GM12872 (cell line): ENCODE measurements around the gene FHIP1A.

ENCODE experiments used
- TF ChIP-seq, protein P1 (sequence below): IDR thresholded peaks from 3 replicates; pipeline ENCODE4 v1.5.1; 2011; ENCODE audit warnings: low read depth, mild to moderate bottlenecking, low read length, moderate library complexity; ENCODE audit not compliant: insufficient read depth

FHIP1A gene

DNA sequence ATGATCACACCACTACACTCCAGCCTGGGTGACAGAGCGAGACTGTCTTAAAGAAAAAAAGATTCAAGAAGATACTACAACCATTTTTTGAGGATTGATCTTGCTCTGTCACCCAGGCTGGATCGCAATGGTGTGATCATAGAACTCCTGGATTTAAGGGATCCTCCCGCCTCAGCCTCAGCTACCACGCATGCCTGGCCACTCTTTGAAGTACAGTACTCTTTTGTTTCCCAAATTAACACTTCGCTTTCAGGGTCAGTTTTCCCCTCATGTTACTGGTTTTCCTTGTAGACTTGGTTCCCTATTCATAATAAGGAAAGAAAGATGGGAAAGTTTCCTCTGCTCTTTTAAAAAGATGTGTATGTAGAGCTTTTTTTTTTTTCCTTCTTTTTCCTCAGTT lies 34.3 kb downstream of the FHIP1A start:
- TF ChIP-seq, protein P1, sequence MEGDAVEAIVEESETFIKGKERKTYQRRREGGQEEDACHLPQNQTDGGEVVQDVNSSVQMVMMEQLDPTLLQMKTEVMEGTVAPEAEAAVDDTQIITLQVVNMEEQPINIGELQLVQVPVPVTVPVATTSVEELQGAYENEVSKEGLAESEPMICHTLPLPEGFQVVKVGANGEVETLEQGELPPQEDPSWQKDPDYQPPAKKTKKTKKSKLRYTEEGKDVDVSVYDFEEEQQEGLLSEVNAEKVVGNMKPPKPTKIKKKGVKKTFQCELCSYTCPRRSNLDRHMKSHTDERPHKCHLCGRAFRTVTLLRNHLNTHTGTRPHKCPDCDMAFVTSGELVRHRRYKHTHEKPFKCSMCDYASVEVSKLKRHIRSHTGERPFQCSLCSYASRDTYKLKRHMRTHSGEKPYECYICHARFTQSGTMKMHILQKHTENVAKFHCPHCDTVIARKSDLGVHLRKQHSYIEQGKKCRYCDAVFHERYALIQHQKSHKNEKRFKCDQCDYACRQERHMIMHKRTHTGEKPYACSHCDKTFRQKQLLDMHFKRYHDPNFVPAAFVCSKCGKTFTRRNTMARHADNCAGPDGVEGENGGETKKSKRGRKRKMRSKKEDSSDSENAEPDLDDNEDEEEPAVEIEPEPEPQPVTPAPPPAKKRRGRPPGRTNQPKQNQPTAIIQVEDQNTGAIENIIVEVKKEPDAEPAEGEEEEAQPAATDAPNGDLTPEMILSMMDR = no peak

DNA sequence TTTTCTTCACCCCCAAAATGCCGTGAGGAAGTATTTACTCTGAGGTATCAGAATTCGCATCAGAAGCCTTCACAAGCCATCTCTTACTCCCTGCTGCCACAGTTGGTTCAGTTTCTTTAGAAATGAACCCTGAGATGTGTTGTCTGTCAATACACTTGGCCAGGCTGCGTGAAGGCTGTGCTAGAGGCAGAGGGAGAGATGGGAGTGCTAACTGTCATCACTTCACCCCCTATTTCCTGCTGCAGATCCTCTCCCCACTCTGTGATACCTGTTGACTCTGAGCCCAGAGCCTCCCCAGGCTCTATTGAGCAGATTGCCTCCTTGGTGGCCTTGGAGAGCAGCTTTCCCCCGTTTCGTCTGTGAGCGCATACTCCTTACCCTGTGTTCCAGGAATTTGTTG lies 34.8 kb downstream of the FHIP1A start:
- TF ChIP-seq, protein P1 = no peak

DNA sequence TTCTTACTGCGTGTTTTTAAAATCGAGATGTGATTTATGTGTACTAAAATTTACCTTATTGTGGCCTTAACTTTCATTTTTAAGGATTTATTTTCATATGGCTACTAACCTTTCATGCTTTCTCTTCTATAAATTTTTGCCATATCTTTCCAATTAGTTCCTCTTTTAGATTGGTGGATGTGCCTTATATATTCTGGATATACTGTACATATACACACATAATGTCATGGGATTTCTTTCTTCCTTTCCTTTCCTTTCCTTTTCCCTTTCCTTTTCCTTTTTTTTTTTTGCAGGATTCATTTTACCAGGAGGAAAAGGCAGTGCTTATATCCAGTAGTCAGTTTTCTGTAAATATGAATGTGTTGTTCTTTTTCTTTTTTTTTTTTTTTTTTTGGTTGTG lies 37.2 kb downstream of the FHIP1A start:
- TF ChIP-seq, protein P1 = no peak

DNA sequence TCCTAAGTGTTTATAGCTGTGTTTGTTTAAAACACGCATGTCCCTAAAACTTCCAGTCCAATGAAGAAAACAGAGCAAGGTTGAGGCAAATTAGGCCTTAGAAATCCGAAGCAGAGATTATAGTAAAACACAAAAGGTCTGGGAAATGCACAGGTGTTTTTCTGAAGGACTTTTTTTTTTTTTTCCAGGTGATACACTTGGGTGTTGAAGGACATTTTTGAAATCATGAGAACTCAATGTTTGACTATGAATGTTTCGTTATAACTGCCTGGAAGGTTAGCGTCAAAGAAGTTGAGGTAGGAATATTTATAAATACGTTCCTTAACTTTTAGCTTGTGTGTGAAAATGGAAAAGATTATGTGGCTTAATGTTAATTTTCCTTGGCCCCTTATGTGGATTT lies 45.5 kb downstream of the FHIP1A start:
- TF ChIP-seq, protein P1 = no peak

DNA sequence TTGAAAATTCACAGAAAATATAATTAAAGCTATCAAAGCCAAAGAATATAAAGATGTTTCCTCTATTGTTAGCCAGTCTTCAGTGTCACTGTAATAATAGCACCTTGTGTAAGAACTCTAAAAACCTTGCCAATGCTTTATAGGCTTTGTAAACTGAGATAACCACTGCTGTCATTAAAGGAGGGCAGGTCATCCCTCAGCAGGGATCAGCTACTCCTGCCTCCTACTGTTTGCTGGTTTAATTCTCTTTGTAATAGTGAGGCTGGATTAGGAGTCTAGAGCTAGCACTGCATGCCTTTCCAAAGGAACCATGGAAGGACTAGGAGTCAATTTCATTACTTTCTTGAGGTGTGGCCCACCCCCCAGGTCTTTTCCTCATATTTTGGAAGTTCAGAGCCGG lies 46.2 kb downstream of the FHIP1A start:
- TF ChIP-seq, protein P1 = no peak

DNA sequence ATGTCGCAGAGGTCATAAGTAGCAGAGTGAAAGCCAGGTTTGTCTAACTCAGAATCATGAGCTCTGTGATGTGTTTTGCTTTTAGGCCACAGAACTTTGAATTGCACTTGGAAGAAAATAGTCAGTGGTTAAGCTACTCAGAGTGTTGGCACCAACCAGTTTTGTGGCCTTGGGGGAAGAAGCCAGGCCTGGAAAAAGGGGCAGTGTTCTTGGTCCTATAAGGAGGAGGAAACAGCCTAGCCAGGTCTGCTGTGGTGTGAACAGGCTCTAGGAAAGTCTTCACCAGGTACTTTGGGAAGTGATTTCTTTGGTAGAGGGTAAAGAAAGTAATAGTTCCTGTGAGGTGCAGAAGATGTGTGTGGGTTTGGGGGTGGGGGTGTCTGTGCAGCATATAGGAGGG lies 49.2 kb downstream of the FHIP1A start:
- TF ChIP-seq, protein P1 = no peak
